Erythroblast (primary cell): ENCODE data around the gene HAPLN2.

Experiments
- GATA1 ChIP-seq: IDR thresholded peaks from 2 replicates; pipeline ENCODE4 v1.6.1; 2011; ENCODE audit warnings: low read depth, mild to moderate bottlenecking, control low read depth, low read length, moderate library complexity
- POLR2A ChIP-seq: IDR thresholded peaks from 2 replicates; pipeline ENCODE4 v1.6.1; 2011; ENCODE audit warnings: mild to moderate bottlenecking, low read length

GRCh38 chr1:156601892-156602291 lies 17.3 kb upstream of the HAPLN2 start:
- TF ChIP-seq POLR2A (no peak), GATA1 (no peak)
